ENCODE results near the gene LYZL1.

GRCh38 chr10:29279779-29280487 is 8.9 kb upstream of the LYZL1 start:
- TF ChIP-seq SPI1 (IDR thresholded peaks at IDR 0.05; ENCODE audit: low read depth, low read length) (no peak), TAF1 (IDR thresholded peaks at IDR 0.05; ENCODE audit: low read depth, low read length) (no peak)

Data from GM12891 (cell line).